Heart right ventricle (tissue), 16 donors: ENCODE data around the gene AMOT. TPM values are rescaled to one million over a fixed set of nuclear protein-coding genes. Genes with fewer than 3 reads are reported as not detected.

ENCODE experiments used
- ATAC-seq, 8 donors: fragments of 200-7000 bp; cut with Tn5 transposase; one replicate each; pipeline ENCODE4 v1.9.1; 2020; ENCODE audit warnings: mild to moderate bottlenecking in 8 of 8, moderate library complexity in 8 of 8, moderate number of reproducible peaks in 1 of 8
- DNase-seq, 2 donors: peaks; one replicate each; pipeline ENCODE4 v3.0.0-alpha.2; 2020
- H3K27ac ChIP-seq, 10 donors: fragments of 200-600 bp; sonication (generic) in 2 of 10; one replicate each; pipeline versions ENCODE4 v1.5.0 to v1.8.0; 2020 to 2022; ENCODE audit warnings: mild to moderate bottlenecking in 3 of 10
- H3K27me3 ChIP-seq, 7 donors: fragments of 200-600 bp; one replicate each; pipeline ENCODE4 v1.8.0; 2021 to 2022; ENCODE audit warnings: mild to moderate bottlenecking in 2 of 7
- H3K36me3 ChIP-seq, 9 donors: fragments of 200-600 bp; sonication (generic) in 1 of 9; one replicate each; pipeline versions ENCODE4 v1.5.0 to v1.8.0; 2020 to 2022; ENCODE audit warnings: mild to moderate bottlenecking in 2 of 9
- H3K4me1 ChIP-seq, 9 donors: fragments of 200-600 bp; sonication (generic) in 1 of 9; one replicate each; pipeline versions ENCODE4 v1.5.0 to v1.8.0; 2020 to 2022; ENCODE audit warnings: mild to moderate bottlenecking in 4 of 9
- H3K4me3 ChIP-seq, 10 donors: fragments of 200-600 bp; sonication (generic) in 2 of 10; one replicate each; pipeline versions ENCODE4 v1.5.0 to v1.8.0; 2020 to 2022; ENCODE audit warnings: mild to moderate bottlenecking in 7 of 10, moderate library complexity in 2 of 10
- H3K9me3 ChIP-seq, 11 donors: fragments of 200-600 bp in 10 of 11; sonication (generic) in 2 of 11; one replicate each; pipeline versions ENCODE4 v1.5.0 to v1.8.0; 2013 to 2022; ENCODE audit warnings: mild to moderate bottlenecking in 2 of 11, control low read depth in 1 of 11, moderate library complexity in 1 of 11
- CTCF ChIP-seq, 9 donors: fragments of 200-600 bp; sonication (generic) in 2 of 9; IDR thresholded peaks; one replicate each; pipeline versions ENCODE4 v1.5.0 to v1.8.0; 2021 to 2022; ENCODE audit warnings: antibody characterized with exemption in 9 of 9, mild to moderate bottlenecking in 5 of 9, moderate library complexity in 1 of 9
- whole genome bisulfite sequencing, 2 donors: extraction: QIAGEN DNeasy Blood & Tissue Kit; methylation state at CpG; one replicate each; pipeline ENCODE4 v1.1.7; 2013; ENCODE audit warnings: inconsistent platforms in 1 of 2; 5-methylcytosine and 5-hydroxymethylcytosine counted together
- intact Hi-C, 10 donors: fragments of 100-400 bp; cut with DNase I; formaldehyde crosslinking; loops; one replicate each; pipeline versions ENCODE4 v1.11.1 to v1.14.2; 2022
- polyA plus RNA-seq, 2 donors: library from polyadenylated mRNA; stranded (reverse); fragments of 200-250 nt; gene quantifications; one replicate each; pipeline ENCODE4 v1.2.3, GENCODE V29; 2013
- total RNA-seq, 10 donors: library from RNA; stranded (reverse); fragmentation: NEBNext Ultra II Directional in 3 of 10; extraction: Animal tissue kit (Norgen Biotek cat#: 25700) in 3 of 10; gene quantifications; one replicate each; pipeline versions ENCODE4 v1.2.1 to v1.2.4, GENCODE V29; 2021 to 2023
- donor health status: Arrhythmogenic right ventricular cardiomyopathy.
- donor health status: ischemic (EF 13 %, LVEDD 7.1; RV severe dilation, severe dysfunction).
- donor health status: healthy with polysubstance abuse.
- donor health status: DM: no; HTN: yes; CAD: no.
- donor health status: DM: no; HTN: no; CAD: no.
- donor health status: ischemic (EF 25% LVEDD 6.9; RV normal size, moderate dysfunction).
- donor health status: ischemic (EF 25% LVEDD 5.7; RV mildly dilated, moderate dysfunction).
- donor health status: healthy.
- donor health status: DM: yes; HTN: yes; CAD: no.
- donor health status: Ischemic cardiomyopathy.
- donor health status: ischemic (EF 35%, LVEDD 5.7; RV mildly dilated, moderate dysfunction).
- donor health status: nonischemic (EF 11% LVEDD 7.7; RV severe dilation, severe dysfunction).
- donor health status: DM: yes; HTN: yes; CAD: no.
- donor health status: PGD.
- donor health status: ischemic (EF 29% LVEDD 5.4; RV normal size, mild dysfunction).
- donor health status: nonischemic (EF 23%, LVEDD 6.1; RV moderate dilation, normal function).

The AMOT gene
- total and polyA plus RNA-seq, 12 donors = 0.62 to 10.8 (median 6.1) TPM

- ATAC-seq (no peak), DNase-seq (no peak)
- intact Hi-C loops = no loop called here
- WGBS, 2 donors = 72 to 79% methylated on average over 4 of the region's 4 CpGs
- H3K9me3 ChIP-seq = no peaks in the 10 kb centered on the region
- H3K4me3 ChIP-seq = no peak overlapping the region
- no peak overlapping the region for H3K27ac ChIP-seq
- peaks cover 0 to 19% (median 0%) of the 10 kb centered on the region in 9 donors for H3K36me3 ChIP-seq
- peaks cover 0 to 26% (median 0%) of the 10 kb centered on the region in 7 donors for H3K27me3 ChIP-seq
- TF ChIP-seq CTCF (IDR thresholded peaks at IDR 0.05) = no peak
- H3K4me1 ChIP-seq = no peaks in the 10 kb centered on the region
These were observed 66.5 kb downstream of the AMOT start for GRCh38 chrX:112774142-112774541.

GRCh38 chrX:112769034-112769433 is 71.6 kb downstream of the AMOT start:
- H3K4me1 ChIP-seq = no peaks in the 10 kb centered on the region
- H3K4me3 ChIP-seq = no peak overlapping the region
- no peaks in the 10 kb centered on the region for H3K9me3 ChIP-seq
- intact Hi-C loops = no loop called here
- H3K27me3 ChIP-seq = peaks cover 0 to 18% (median 0%) of the 10 kb centered on the region in 7 donors
- no peaks in the 10 kb centered on the region for H3K36me3 ChIP-seq
- H3K27ac ChIP-seq = no peak overlapping the region
- no peak for ATAC-seq
- TF ChIP-seq CTCF (IDR thresholded peaks at IDR 0.05) = no peak
- DNase-seq = no peak
- WGBS, 2 donors = 62 to 71% methylated on average over 3 of the region's 3 CpGs

- Histone ChIP-seq H3K4me1 (no peaks in the 10 kb centered on the region), H3K27ac (no peak overlapping the region), H3K4me3 (no peak overlapping the region), H3K36me3 (no peaks in the 10 kb centered on the region), H3K9me3 (no peaks in the 10 kb centered on the region), H3K27me3 (peaks cover 0 to 20% (median 0%) of the 10 kb centered on the region in 7 donors)
- no peak for TF ChIP-seq CTCF (IDR thresholded peaks at IDR 0.05)
- WGBS, 2 donors = 89 to 90% methylated on average over 2 of the region's 2 CpGs
- DNase-seq = no peak
- ATAC-seq = no peak
- intact Hi-C loops = no loop called here
These were observed 72.1 kb downstream of the AMOT start for GRCh38 chrX:112768563-112768962.

- Histone ChIP-seq H3K4me1 (no peaks in the 10 kb centered on the region), H3K4me3 (no peak overlapping the region), H3K27me3 (peaks cover 0 to 20% (median 0%) of the 10 kb centered on the region in 7 donors), H3K9me3 (no peaks in the 10 kb centered on the region), H3K27ac (no peak overlapping the region), H3K36me3 (no peaks in the 10 kb centered on the region)
- DNase-seq (no peak), ATAC-seq (no peak)
- TF ChIP-seq CTCF (IDR thresholded peaks at IDR 0.05) = no peak
- WGBS, 2 donors = 91 to 96% methylated on average over 2 of the region's 2 CpGs
- intact Hi-C loops = no loop called here
These were observed 73.9 kb downstream of the AMOT start for GRCh38 chrX:112766774-112767173.
